NCI-H1105 (cell line): Measurements from ENCODE around the gene IGFALS.

Experiments used
- DNase-seq: peaks from one replicate; lab custom pipeline; 2025; lab: John Stamatoyannopoulos, UW

The IGFALS gene

DNA sequence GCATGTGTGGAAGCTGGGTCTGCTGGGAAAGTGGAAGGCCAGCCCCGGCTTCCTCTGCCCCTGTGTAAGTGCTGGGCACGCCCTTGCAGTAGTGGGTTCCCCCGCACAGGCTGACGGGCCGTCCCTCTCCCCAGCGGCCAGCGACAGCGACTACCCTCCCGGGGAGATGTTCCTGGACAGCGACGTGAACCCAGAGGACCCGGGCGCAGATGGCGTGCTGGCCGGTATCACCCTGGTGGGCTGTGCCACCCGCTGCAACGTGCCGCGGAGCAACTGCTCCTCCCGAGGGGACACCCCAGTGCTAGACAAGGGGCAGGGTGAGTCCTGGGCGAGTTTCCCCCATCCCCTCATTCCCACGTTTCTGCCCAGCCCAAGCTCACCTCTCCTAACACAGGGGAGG lies 27.7 kb downstream of the IGFALS start:
- no peak for DNase-seq

GRCh38 chr16:1764971-1765370 lies 28.5 kb downstream of the IGFALS start:
- no peak for DNase-seq

GRCh38 chr16:1763521-1764511 lies 29.7 kb downstream of the IGFALS start:
- no peak for DNase-seq

DNA sequence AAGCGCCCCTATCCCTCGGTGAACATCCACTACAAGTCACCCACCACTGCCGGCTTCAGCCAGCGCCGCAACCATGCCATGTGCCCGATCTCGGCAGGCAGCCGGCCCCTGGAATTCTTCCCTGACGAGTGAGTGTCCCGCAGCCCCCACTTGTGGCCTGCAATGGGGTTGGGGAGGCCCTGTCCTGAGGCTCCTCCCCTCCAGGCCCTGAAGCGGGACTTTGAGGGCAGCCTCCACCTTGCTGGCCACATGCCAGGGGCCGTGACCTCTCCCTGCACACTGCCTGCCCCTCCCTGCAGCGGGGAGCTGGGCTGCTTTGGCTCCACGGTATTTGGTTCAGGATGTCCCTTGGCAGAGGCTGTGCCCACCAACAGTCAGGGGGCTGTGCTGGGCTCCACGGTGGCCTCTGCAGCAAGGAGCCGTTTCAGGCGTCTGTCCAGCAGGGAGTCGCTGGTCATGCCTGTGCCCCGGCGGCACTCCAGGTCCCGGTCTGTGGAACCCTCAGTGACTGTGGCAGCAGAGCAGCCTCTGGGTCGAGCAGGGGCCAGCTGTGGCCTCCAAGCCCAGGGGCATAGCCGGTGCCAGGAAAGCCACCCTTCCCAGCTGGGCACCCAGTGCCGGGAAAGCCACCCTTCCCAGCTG lies 30.5 kb downstream of the IGFALS start:
- DNase-seq = no peak

DNA sequence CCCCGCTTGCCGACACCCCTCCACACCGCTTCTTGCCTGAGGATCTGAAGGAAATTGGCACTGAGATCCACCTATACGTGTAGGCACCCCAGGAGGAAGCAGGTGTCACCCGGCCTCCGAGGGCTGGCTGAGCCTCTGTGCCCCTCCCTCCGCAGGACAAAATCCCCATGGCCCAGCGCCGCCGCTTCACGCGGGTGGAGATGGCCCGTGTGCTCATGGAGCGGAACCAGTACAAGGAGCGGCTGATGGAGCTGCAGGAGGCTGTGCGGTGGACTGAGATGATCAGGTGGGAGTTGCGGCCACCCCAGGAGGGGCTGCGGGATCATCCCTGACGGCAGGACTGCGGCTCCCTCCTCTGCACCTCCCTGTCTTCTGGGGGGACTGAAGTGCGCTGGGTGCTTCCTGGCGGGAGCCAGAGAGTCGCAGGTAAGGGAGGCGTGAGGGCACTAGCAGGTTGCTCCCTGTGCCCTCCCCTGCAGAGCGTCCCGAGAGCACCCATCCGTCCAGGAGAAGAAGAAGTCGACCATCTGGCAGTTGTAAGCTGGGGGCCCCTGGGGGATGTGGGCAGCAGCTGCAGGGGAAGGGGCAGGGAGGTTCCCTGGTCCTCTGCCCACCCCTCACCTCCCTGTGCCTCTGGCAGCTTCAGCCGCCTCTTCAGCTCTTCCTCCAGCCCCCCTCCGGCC lies 31.2 kb downstream of the IGFALS start:
- no peak for DNase-seq

GRCh38 chr16:1761751-1762150 lies 31.8 kb downstream of the IGFALS start:
- no peak for DNase-seq

- no peak for DNase-seq
These were observed 32.6 kb downstream of the IGFALS start for GRCh38 chr16:1760911-1761310.

DNA sequence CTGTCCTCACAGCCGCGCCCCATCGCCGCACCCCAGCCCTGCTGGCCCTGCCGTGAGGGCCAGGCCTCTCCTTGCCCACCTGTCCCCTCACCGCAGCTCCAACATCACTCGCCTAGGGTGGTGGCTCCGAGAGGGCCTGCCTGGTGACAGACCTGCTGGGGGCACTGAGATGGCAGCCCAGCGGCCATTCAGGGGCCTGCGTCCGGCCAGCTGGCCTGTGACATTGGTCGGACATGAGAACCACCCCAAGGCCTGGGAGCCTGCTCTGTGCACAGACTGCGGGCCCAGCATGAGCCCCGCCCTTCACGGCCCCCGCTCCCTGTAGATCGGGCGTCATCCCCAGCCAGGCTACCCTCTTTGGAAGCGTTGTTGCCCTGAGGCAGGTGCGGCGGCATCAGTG lies 34.0 kb downstream of the IGFALS start:
- no peak for DNase-seq

GRCh38 chr16:1758923-1759322 lies 34.6 kb downstream of the IGFALS start:
- DNase-seq = no peak

DNA sequence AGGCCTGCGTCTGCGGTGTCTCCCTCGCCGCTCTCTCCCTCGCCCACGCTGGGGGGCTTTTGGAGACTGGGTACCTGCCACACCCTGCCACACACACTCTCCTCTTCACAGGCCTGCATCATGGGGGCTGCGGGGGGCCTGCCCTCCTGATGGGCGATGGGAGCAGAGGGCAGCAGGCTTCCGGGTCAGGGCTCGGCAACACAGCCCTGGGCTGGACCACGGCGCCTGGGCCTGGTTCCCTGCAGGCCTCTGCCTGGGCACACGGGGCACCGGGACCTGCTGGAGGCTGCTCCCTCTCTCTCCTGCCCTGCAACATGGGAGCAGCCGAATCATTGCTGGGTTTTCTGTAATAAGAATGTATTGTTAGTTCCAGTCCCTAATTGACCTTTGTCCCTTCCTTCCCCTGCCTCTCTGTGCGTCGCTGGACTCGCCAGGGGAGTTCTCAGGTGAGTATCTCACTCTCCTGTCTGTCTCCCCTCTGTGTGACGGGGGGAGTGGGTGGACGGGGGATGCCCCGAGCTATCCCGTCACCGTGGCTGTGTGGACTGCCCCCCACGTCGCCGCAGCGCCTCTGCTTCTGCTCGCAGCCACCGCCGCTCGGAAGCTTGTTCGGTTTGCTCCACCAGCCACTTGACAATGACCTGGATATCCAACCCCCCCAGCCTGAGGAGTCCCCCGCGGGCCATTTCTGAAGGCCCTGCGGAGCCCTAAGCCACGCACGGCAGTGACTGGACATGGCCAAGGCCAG lies 35.6 kb downstream of the IGFALS start:
- DNase-seq = no peak

- DNase-seq = no peak
These were observed 39.3 kb downstream of the IGFALS start for GRCh38 chr16:1754204-1754603.

DNA sequence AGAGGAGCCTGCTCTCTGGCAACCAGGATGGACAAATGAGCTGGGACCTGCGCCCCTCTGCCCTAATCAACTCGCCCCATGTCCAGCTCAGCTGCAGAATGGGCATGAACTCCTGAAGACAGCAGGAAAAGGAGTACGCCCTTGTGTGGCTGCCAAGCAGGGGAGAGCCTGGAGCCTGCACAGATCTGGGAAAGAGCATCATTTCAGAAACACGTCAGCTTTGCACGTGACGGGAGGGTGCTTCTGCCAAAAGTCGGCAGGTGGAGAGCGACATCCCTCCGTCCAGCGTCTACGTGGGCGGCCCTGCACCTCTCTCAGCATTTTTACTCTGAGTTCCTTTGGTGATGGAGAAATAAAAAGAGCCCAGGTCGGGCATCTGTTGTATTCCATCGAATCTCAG lies 40.7 kb downstream of the IGFALS start:
- no peak for DNase-seq

DNA sequence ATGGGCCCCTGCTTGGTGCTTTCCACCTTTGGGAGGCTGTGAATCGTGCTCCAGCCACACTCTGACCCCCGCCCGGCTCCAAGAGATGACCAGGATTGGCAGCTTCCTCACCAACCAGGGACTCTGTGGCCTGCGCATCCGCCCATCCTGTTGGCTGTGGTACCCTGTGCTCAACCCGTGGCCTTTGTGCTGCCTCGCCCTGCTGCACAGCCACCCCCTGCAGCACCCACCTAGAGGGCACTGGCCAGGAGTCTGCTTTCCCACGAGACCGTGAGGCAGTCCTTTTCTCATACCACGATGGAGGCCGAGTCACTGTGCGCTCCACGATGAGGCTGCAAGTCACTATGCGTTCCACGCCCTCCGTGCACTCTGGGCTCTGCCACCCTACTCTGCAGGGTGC lies 41.6 kb downstream of the IGFALS start:
- DNase-seq = no peak

- no peak for DNase-seq
These were observed 44.1 kb downstream of the IGFALS start for GRCh38 chr16:1749152-1750117.

DNA sequence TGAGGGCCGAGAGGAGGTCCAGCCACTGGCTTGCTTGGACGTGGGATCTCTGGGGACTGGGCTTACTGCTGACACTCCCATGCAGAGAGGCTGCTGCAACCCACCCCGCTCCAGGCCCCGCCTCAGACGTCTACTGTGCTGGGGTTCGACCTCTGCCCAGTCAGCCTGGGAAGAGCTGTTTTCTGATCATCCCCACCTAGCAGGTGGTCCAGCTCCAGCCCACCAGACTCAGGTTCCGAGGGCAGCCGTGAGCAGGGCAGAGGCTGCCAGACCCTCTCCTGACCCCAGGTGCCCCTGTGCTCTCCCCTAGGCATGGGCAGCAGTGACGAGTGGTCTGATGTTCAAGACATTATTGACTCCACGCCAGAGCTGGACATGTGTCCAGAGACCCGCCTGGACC lies 45.6 kb downstream of the IGFALS start:
- DNase-seq = no peak

GRCh38 chr16:1746693-1747195 lies 46.8 kb downstream of the IGFALS start:
- DNase-seq = no peak

GRCh38 chr16:1745900-1746692 lies 47.4 kb downstream of the IGFALS start:
- DNase-seq = no peak

- DNase-seq = no peak
These were observed 48.2 kb downstream of the IGFALS start for GRCh38 chr16:1745181-1745899.

DNA sequence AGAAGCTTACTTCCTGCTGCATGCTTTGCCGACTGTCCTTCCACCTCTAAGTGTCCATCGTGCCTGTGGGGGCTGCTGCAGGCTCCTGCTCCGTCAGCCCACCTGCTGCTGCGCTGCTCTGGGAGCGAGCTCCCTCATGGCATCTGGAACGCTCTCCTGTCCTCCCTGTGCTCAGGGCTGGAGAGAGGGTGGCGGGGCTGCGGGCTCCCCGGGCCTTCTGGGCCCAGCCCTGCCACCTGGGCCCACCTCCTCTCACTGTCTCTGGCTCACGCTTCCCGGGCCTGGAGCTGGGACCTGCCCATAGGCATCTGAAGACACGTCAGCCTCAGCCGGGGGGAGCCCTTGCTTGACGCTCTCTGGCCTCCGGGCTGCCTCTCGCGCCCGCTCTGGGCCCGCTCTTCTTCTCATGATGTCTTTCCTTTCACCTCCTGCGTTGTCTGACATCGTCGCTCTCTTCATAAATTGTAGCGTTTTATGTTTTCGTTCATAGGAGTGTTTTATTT lies 49.1 kb downstream of the IGFALS start:
- DNase-seq = no peak
